Tibial nerve (tissue), 4 donors: ENCODE data around the gene GNAL. TPM values are rescaled to one million over a fixed set of nuclear protein-coding genes. Genes with fewer than 3 reads are reported as not detected.
A peak's percentile ranks its signal among the peaks of the same experiment; 100 is the strongest.
"Not testable (repeated sequence)": the region's sequence is repeated elsewhere in the genome, so short reads cannot be mapped to it uniquely, and the experiment has no call there.

Experiments used
- DNase-seq, 2 donors: peaks; one replicate each; pipeline ENCODE4 v3.0.0-alpha.2; 2019; ENCODE audit warnings: low spot score in 2 of 2
- H3K27ac ChIP-seq, 4 donors: fragments of 200-600 bp; sonication (generic) in 3 of 4; one replicate each; pipeline ENCODE4 v1.5.1; 2017 to 2019; ENCODE audit warnings: mild to moderate bottlenecking in 1 of 4
- H3K27me3 ChIP-seq, 2 donors: fragments of 200-600 bp; sonication (generic) in 1 of 2; one replicate each; pipeline versions ENCODE4 v1.5.1 to v1.6.0; 2017 to 2019
- H3K36me3 ChIP-seq, 3 donors: fragments of 200-600 bp; sonication (generic); one replicate each; pipeline ENCODE4 v1.5.1; 2018 to 2019
- H3K4me1 ChIP-seq, 4 donors: fragments of 200-600 bp; sonication (generic) in 3 of 4; one replicate each; pipeline ENCODE4 v1.5.1; 2017 to 2019
- H3K4me3 ChIP-seq, 4 donors: fragments of 200-600 bp; sonication (generic) in 3 of 4; one replicate each; pipeline ENCODE4 v1.5.1; 2017 to 2019; ENCODE audit warnings: mild to moderate bottlenecking in 1 of 4, moderate library complexity in 1 of 4
- H3K9me3 ChIP-seq, 4 donors: fragments of 200-600 bp; sonication (generic) in 3 of 4; one replicate each; pipeline ENCODE4 v1.5.1; 2017 to 2019
- CTCF ChIP-seq, 5 experiments: fragments of 200-600 bp in 3 of 5; fragments of 450-650 bp in 2 of 5; sonication (generic) in 3 of 5; IDR thresholded peaks; one replicate each; pipeline ENCODE4 v1.5.1; 2016 to 2019; ENCODE audit warnings: antibody characterized with exemption in 5 of 5, mild to moderate bottlenecking in 3 of 5, moderate library complexity in 2 of 5
- EP300 ChIP-seq, 2 donors: sonication (generic); formaldehyde crosslinking; IDR thresholded peaks; one replicate each; pipeline ENCODE4 v1.6.1; 2017; ENCODE audit warnings: antibody characterized with exemption in 2 of 2, mild to moderate bottlenecking in 1 of 2
- POLR2A ChIP-seq, 2 donors: fragments of 450-650 bp; IDR thresholded peaks; one replicate each; pipeline ENCODE4 v1.6.1; 2017; ENCODE audit warnings: antibody characterized with exemption in 2 of 2, mild to moderate bottlenecking in 2 of 2, moderate library complexity in 2 of 2
- WGBS, 2 donors: methylation state at CpG; one replicate each; pipeline ENCODE4 v1.1.5; 2018; 5-methylcytosine and 5-hydroxymethylcytosine counted together
- total RNA-seq, 4 donors: library from RNA; depleted of rRNA; stranded (reverse); fragments of >200 nt; gene quantifications; one replicate each; pipeline ENCODE4 v1.1.0, GENCODE V29; 2016

GNAL gene
- total RNA-seq, 4 donors from 2014 or later, result 11.3 to 17.3 (median 14.4) TPM

DNA sequence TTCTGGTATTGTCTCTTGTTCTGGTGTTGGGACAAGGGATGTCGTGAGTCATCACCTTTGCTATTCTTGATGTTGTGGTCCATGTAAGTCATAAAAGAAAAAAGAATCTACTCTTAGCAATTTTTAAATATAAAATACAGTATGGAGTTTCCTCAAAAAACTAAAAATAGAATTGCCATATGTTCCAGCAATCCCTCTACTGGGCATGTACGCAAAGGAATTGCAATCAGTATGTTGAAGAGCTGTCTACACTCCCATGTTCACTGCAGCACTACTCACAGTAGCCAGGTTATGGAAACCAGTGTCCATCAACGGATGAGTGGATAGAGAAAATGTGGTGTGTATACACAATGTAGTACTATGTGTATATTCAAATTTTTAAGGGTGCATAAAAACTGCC, 10.9 kb upstream of the GNAL start:
- DNase-seq, result no peak
- WGBS, 2 donors, result 83 to 86% methylated on average over 3 of the region's 3 CpGs
- H3K27me3 ChIP-seq, result peaks cover 0 to 22% of the 10 kb centered on the region in 2 donors
- H3K4me1 ChIP-seq, result no peaks in the 10 kb centered on the region
- no peaks in the 10 kb centered on the region for H3K9me3 ChIP-seq
- no peak overlapping the region for H3K4me3 ChIP-seq
- H3K27ac ChIP-seq, result no peak overlapping the region
- H3K36me3 ChIP-seq, result no peaks in the 10 kb centered on the region
- TF ChIP-seq EP300 (IDR thresholded peaks at IDR 0.05) (no peak), POLR2A (IDR thresholded peaks at IDR 0.05) (no peak), CTCF (IDR thresholded peaks at IDR 0.05) (no peak)

GRCh38 chr18:11689669-11690565, 853 bp downstream of the GNAL start:
- H3K27me3 ChIP-seq, result no peaks in the 10 kb centered on the region
- H3K36me3 ChIP-seq, result no peaks in the 10 kb centered on the region
- peak overlapping the region; percentile 41 to 86 (median 80) for H3K27ac ChIP-seq
- WGBS, 2 donors, result 0% methylated on average over 9 to 29 of the region's 72 CpGs
- TF ChIP-seq CTCF (IDR thresholded peaks at IDR 0.05) (no peak), POLR2A (IDR thresholded peaks at IDR 0.05) (no peak), EP300 (IDR thresholded peaks at IDR 0.05) (no peak)
- H3K9me3 ChIP-seq, result no peaks in the 10 kb centered on the region
- H3K4me1 ChIP-seq, result peaks cover 0 to 9% (median 0%) of the 10 kb centered on the region in 4 donors
- H3K4me3 ChIP-seq, result peak overlapping the region; percentile 54 to 79 (median 68)
- DNase-seq, result no peak

DNA sequence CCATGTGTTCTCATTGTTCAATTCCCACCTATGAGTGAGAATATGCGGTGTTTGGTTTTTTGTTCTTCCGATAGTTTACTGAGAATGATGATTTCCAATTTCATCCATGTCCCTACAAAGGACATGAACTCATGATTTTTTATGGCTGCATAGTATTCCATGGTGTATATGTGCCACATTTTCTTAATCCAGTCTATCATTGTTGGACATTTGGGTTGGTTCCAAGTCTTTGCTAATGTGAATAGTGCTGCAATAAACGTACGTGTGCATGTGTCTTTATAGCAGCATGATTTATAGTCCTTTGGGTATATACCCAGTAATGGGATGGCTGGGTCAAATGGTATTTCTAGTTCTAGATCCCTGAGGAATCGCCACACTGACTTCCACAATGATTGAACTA, 1.6 kb downstream of the GNAL start:
- WGBS, 2 donors, result 84 to 95% methylated on average over 4 of the region's 5 CpGs
- not testable (repeated sequence) for H3K36me3 ChIP-seq, H3K9me3 ChIP-seq, H3K27me3 ChIP-seq, DNase-seq, H3K27ac ChIP-seq, H3K4me1 ChIP-seq, H3K4me3 ChIP-seq

DNA sequence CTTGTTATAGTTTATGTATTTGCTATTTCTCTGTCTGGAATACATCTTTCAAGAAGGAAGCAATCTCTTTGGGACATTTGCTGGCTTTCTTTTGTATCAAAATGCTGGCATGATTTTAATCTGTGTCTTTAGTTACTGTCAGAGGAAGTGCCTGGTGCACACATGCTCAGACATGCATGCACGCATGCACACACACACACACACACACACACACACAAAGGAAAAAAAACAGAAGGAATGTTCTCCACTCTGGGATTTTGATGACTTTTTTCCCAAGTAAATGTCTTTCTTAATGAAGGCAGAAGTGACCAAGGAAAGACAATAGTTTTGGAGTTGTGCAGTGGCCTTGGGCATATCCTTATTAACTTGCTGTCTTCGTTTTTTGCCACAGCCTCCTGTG, 6.7 kb downstream of the GNAL start:
- DNase-seq, result no peak
- Histone ChIP-seq H3K27me3 (no peaks in the 10 kb centered on the region), H3K27ac (no peak overlapping the region), H3K36me3 (no peaks in the 10 kb centered on the region), H3K4me3 (no peak overlapping the region), H3K4me1 (no peaks in the 10 kb centered on the region), H3K9me3 (no peaks in the 10 kb centered on the region)
- 86 to 94% methylated on average over 2 of the region's 2 CpGs for WGBS, 2 donors
- TF ChIP-seq EP300 (IDR thresholded peaks at IDR 0.05) (no peak), CTCF (IDR thresholded peaks at IDR 0.05) (no peak), POLR2A (IDR thresholded peaks at IDR 0.05) (no peak)

DNA sequence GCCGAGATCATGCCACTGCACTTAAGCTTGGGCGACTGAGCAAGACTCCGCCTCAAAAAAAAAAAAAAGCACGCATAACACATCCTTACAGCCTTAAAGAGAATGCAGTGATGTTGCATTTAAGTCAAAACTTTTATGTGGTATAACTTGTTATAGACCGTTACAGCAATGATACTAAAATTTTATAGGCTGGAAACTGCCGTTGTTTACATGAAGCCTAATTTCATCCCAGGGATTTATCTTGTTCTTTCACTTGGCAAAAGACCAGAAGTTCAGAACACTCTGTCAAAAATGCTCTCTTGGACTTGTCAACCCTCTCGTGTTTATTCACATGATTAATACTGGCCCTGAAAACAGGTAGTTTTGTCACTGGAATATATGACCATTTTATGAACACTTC, 7.4 kb downstream of the GNAL start:
- Histone ChIP-seq H3K27me3 (no peaks in the 10 kb centered on the region), H3K9me3 (no peaks in the 10 kb centered on the region), H3K4me3 (no peak overlapping the region), H3K4me1 (no peaks in the 10 kb centered on the region), H3K36me3 (no peaks in the 10 kb centered on the region), H3K27ac (no peak overlapping the region)
- TF ChIP-seq POLR2A (IDR thresholded peaks at IDR 0.05), result no peak
- no peak for TF ChIP-seq CTCF (IDR thresholded peaks at IDR 0.05)
- no peak for DNase-seq
- 70 to 82% methylated on average over 7 of the region's 7 CpGs for WGBS, 2 donors
